ENCODE measurements around the gene SCTR.
A peak's percentile ranks its signal among the peaks of the same experiment; 100 is the strongest.

SCTR gene

GRCh38 chr2:119431155-119431975, 92.9 kb downstream of the SCTR start, which contains the start of gene TMEM37:
TSS of gene TMEM37 (plus strand) at chr2:119431854. CDS start at chr2:119431904, 50 bp downstream.
- Histone ChIP-seq H3K9me3 (ENCODE audit: control insufficient read depth, low read length) (no peaks in the 10 kb centered on the region), H3K36me3 (ENCODE audit: control insufficient read depth, insufficient read depth, low read length) (no peaks in the 10 kb centered on the region), H3K4me1 (ENCODE audit: control insufficient read depth, insufficient read depth, low read length) (peaks cover 20% of the 10 kb centered on the region), H3K27ac (ENCODE audit: insufficient read depth, low read depth, low read length, poor library complexity, severe bottlenecking) (peak within 1 kb of the TSS; percentile 32), H3K4me3 (ENCODE audit: insufficient read depth, low read depth, low read length) (peak within 1 kb of the TSS; percentile 36), H3K27me3 (ENCODE audit: control insufficient read depth, insufficient read depth, low read length, poor library complexity, severe bottlenecking) (peaks cover 25% of the 10 kb centered on the region)
- 2% methylated on average over 72 of the region's 72 CpGs for WGBS, 2 experiments

- Histone ChIP-seq H3K9me3 (ENCODE audit: control insufficient read depth, low read length) (no peaks in the 10 kb centered on the region), H3K36me3 (ENCODE audit: control insufficient read depth, insufficient read depth, low read length) (no peaks in the 10 kb centered on the region), H3K27ac (ENCODE audit: insufficient read depth, low read depth, low read length, poor library complexity, severe bottlenecking) (no peak overlapping the region), H3K4me3 (ENCODE audit: insufficient read depth, low read depth, low read length) (no peak overlapping the region), H3K4me1 (ENCODE audit: control insufficient read depth, insufficient read depth, low read length) (peaks cover 20% of the 10 kb centered on the region), H3K27me3 (ENCODE audit: control insufficient read depth, insufficient read depth, low read length, poor library complexity, severe bottlenecking) (peaks cover 25% of the 10 kb centered on the region)
- 80 to 83% methylated on average over 5 of the region's 5 CpGs for WGBS, 2 experiments
Observed at GRCh38 chr2:119430023-119430498, 94.2 kb downstream of the SCTR start.

GRCh38 chr2:119429225-119429981, 94.9 kb downstream of the SCTR start:
- H3K4me1 ChIP-seq (ENCODE audit: control insufficient read depth, insufficient read depth, low read length) = peaks cover 20% of the 10 kb centered on the region
- H3K36me3 ChIP-seq (ENCODE audit: control insufficient read depth, insufficient read depth, low read length) = no peaks in the 10 kb centered on the region
- H3K4me3 ChIP-seq (ENCODE audit: insufficient read depth, low read depth, low read length) = no peak overlapping the region
- no peaks in the 10 kb centered on the region for H3K9me3 ChIP-seq (ENCODE audit: control insufficient read depth, low read length)
- WGBS, 2 experiments = 83 to 86% methylated on average over 10 of the region's 10 CpGs
- no peak overlapping the region for H3K27ac ChIP-seq (ENCODE audit: insufficient read depth, low read depth, low read length, poor library complexity, severe bottlenecking)
- H3K27me3 ChIP-seq (ENCODE audit: control insufficient read depth, insufficient read depth, low read length, poor library complexity, severe bottlenecking) = peaks cover 25% of the 10 kb centered on the region

GRCh38 chr2:119428488-119429224, 95.6 kb downstream of the SCTR start:
- Histone ChIP-seq H3K4me3 (ENCODE audit: insufficient read depth, low read depth, low read length) (no peak overlapping the region), H3K4me1 (ENCODE audit: control insufficient read depth, insufficient read depth, low read length) (peaks cover 20% of the 10 kb centered on the region), H3K27me3 (ENCODE audit: control insufficient read depth, insufficient read depth, low read length, poor library complexity, severe bottlenecking) (peaks cover 25% of the 10 kb centered on the region), H3K36me3 (ENCODE audit: control insufficient read depth, insufficient read depth, low read length) (no peaks in the 10 kb centered on the region), H3K9me3 (ENCODE audit: control insufficient read depth, low read length) (no peaks in the 10 kb centered on the region), H3K27ac (ENCODE audit: insufficient read depth, low read depth, low read length, poor library complexity, severe bottlenecking) (no peak overlapping the region)
- 84 to 87% methylated on average over 7 of the region's 7 CpGs for WGBS, 2 experiments

- Histone ChIP-seq H3K9me3 (ENCODE audit: control insufficient read depth, low read length) (no peaks in the 10 kb centered on the region), H3K27ac (ENCODE audit: insufficient read depth, low read depth, low read length, poor library complexity, severe bottlenecking) (no peak overlapping the region), H3K36me3 (ENCODE audit: control insufficient read depth, insufficient read depth, low read length) (no peaks in the 10 kb centered on the region), H3K4me1 (ENCODE audit: control insufficient read depth, insufficient read depth, low read length) (peaks cover 20% of the 10 kb centered on the region), H3K4me3 (ENCODE audit: insufficient read depth, low read depth, low read length) (no peak overlapping the region), H3K27me3 (ENCODE audit: control insufficient read depth, insufficient read depth, low read length, poor library complexity, severe bottlenecking) (peaks cover 17% of the 10 kb centered on the region)
- 82 to 85% methylated on average over 3 of the region's 3 CpGs for WGBS, 2 experiments
Observed at GRCh38 chr2:119427756-119428155, 96.5 kb downstream of the SCTR start.

GRCh38 chr2:119426801-119427395, 97.4 kb downstream of the SCTR start:
- H3K9me3 ChIP-seq (ENCODE audit: control insufficient read depth, low read length) = no peaks in the 10 kb centered on the region
- 72 to 79% methylated on average over 12 of the region's 12 CpGs for WGBS, 2 experiments
- H3K4me1 ChIP-seq (ENCODE audit: control insufficient read depth, insufficient read depth, low read length) = peaks cover 17% of the 10 kb centered on the region
- H3K4me3 ChIP-seq (ENCODE audit: insufficient read depth, low read depth, low read length) = no peak overlapping the region
- no peak overlapping the region for H3K27ac ChIP-seq (ENCODE audit: insufficient read depth, low read depth, low read length, poor library complexity, severe bottlenecking)
- H3K36me3 ChIP-seq (ENCODE audit: control insufficient read depth, insufficient read depth, low read length) = no peaks in the 10 kb centered on the region
- peaks cover 8% of the 10 kb centered on the region for H3K27me3 ChIP-seq (ENCODE audit: control insufficient read depth, insufficient read depth, low read length, poor library complexity, severe bottlenecking)

- H3K9me3 ChIP-seq (ENCODE audit: control insufficient read depth, low read length) = no peaks in the 10 kb centered on the region
- peaks cover 17% of the 10 kb centered on the region for H3K4me1 ChIP-seq (ENCODE audit: control insufficient read depth, insufficient read depth, low read length)
- no peak overlapping the region for H3K27ac ChIP-seq (ENCODE audit: insufficient read depth, low read depth, low read length, poor library complexity, severe bottlenecking)
- H3K4me3 ChIP-seq (ENCODE audit: insufficient read depth, low read depth, low read length) = no peak overlapping the region
- peaks cover 7% of the 10 kb centered on the region for H3K27me3 ChIP-seq (ENCODE audit: control insufficient read depth, insufficient read depth, low read length, poor library complexity, severe bottlenecking)
- no peaks in the 10 kb centered on the region for H3K36me3 ChIP-seq (ENCODE audit: control insufficient read depth, insufficient read depth, low read length)
- 87 to 92% methylated on average over 5 of the region's 5 CpGs for WGBS, 2 experiments
Observed at GRCh38 chr2:119426396-119426675, 97.9 kb downstream of the SCTR start.

- H3K36me3 ChIP-seq (ENCODE audit: control insufficient read depth, insufficient read depth, low read length) = no peaks in the 10 kb centered on the region
- no peak overlapping the region for H3K27ac ChIP-seq (ENCODE audit: insufficient read depth, low read depth, low read length, poor library complexity, severe bottlenecking)
- peaks cover 13% of the 10 kb centered on the region for H3K4me1 ChIP-seq (ENCODE audit: control insufficient read depth, insufficient read depth, low read length)
- H3K4me3 ChIP-seq (ENCODE audit: insufficient read depth, low read depth, low read length) = no peak overlapping the region
- 89 to 93% methylated on average over 6 to 7 of the region's 7 CpGs for WGBS, 2 experiments
- peaks cover 4% of the 10 kb centered on the region for H3K27me3 ChIP-seq (ENCODE audit: control insufficient read depth, insufficient read depth, low read length, poor library complexity, severe bottlenecking)
- no peaks in the 10 kb centered on the region for H3K9me3 ChIP-seq (ENCODE audit: control insufficient read depth, low read length)
Observed at GRCh38 chr2:119425620-119426395, 98.5 kb downstream of the SCTR start.

GRCh38 chr2:119425119-119425405, 99.2 kb downstream of the SCTR start:
- H3K9me3 ChIP-seq (ENCODE audit: control insufficient read depth, low read length) = no peaks in the 10 kb centered on the region
- WGBS, 2 experiments = 91 to 96% methylated on average over 1 of the region's 1 CpG
- H3K27me3 ChIP-seq (ENCODE audit: control insufficient read depth, insufficient read depth, low read length, poor library complexity, severe bottlenecking) = peaks cover 4% of the 10 kb centered on the region
- no peaks in the 10 kb centered on the region for H3K36me3 ChIP-seq (ENCODE audit: control insufficient read depth, insufficient read depth, low read length)
- no peak overlapping the region for H3K27ac ChIP-seq (ENCODE audit: insufficient read depth, low read depth, low read length, poor library complexity, severe bottlenecking)
- no peak overlapping the region for H3K4me3 ChIP-seq (ENCODE audit: insufficient read depth, low read depth, low read length)
- H3K4me1 ChIP-seq (ENCODE audit: control insufficient read depth, insufficient read depth, low read length) = peaks cover 6% of the 10 kb centered on the region
